Endothelial cell of umbilical vein (primary cell): ENCODE measurements around the gene CCDC106. TPM values are rescaled to one million over a fixed set of nuclear protein-coding genes. Genes with fewer than 3 reads are reported as not detected.

Experiments
- BruUV-seq: library from RNA; stranded (reverse); fragments of 400-500 nt; replicated peaks from 2 replicates; lab custom pipeline; 2021; lab: Mats Ljungman, UMichigan
- CTCF ChIA-PET: fragments of 300-600, 350-600 bp; sonication (Branson Sonifier 250); formaldehyde crosslinking; loops from one replicate; lab custom pipeline; 2021; ENCODE audit warnings: antibody characterized with exemption, inconsistent platforms; lab: Charles Lee
- POLR2A ChIA-PET: fragments of 300-600, 350-600 bp; sonication (Branson Sonifier 250); formaldehyde crosslinking; loops from one replicate; lab custom pipeline; 2021; ENCODE audit warnings: antibody characterized with exemption, inconsistent platforms; lab: Charles Lee
- DNase-seq: peaks from one replicate; pipeline ENCODE4 v3.0.0-alpha.2; 2011; ENCODE audit warnings: low read depth, low spot score
- FAIRE-seq: peaks from 2 replicates; lab custom pipeline; 2011; peaks lifted over from hg19 to GRCh38; lab: Jason Lieb, UNC
- H2AFZ ChIP-seq: 2 replicates; pipeline ENCODE4 v1.6.0; 2012; ENCODE audit warnings: low read depth, low read length, control low read depth, inconsistent platforms
- H3K27ac ChIP-seq: 2 replicates; pipeline ENCODE4 v1.5.1; 2011; ENCODE audit warnings: low read depth, mild to moderate bottlenecking, control low read depth, low read length, moderate library complexity; ENCODE audit not compliant: insufficient read depth
- H3K27me3 ChIP-seq, 2 experiments: 2 replicates each; pipeline versions ENCODE4 v1.6.0 to v1.6.1; 2011; ENCODE audit warnings: low read length in 2 of 2, mixed read lengths in 1 of 2; ENCODE audit not compliant: control insufficient read depth in 2 of 2, insufficient read depth in 2 of 2
- H3K36me3 ChIP-seq, 2 experiments: 2 replicates in 1 of 2; 3 replicates in 1 of 2; pipeline ENCODE4 v1.5.1; 2011; ENCODE audit warnings: low read length in 2 of 2, mild to moderate bottlenecking in 1 of 2, moderate library complexity in 1 of 2; ENCODE audit not compliant: control insufficient read depth in 2 of 2, insufficient read depth in 2 of 2; ENCODE audit errors: extremely low read depth in 1 of 2
- H3K4me1 ChIP-seq: 3 replicates; pipeline ENCODE4 v1.5.1; 2011; ENCODE audit warnings: mild to moderate bottlenecking, low read length; ENCODE audit not compliant: control insufficient read depth, insufficient read depth; ENCODE audit errors: extremely low read depth
- H3K4me2 ChIP-seq: 2 replicates; pipeline ENCODE4 v1.6.1; 2011; ENCODE audit warnings: low read length, control low read depth, mixed read lengths; ENCODE audit not compliant: insufficient read depth
- H3K4me3 ChIP-seq, 3 experiments: fragments of 200-600 bp in 1 of 3; sonication (generic), shearing (Covaris generic) in 1 of 3; replicated peaks in 1 of 3; 2 replicates each; pipeline ENCODE4 v1.5.1; 2011 to 2016; ENCODE audit warnings: control low read depth in 3 of 3, low read length in 3 of 3, mild to moderate bottlenecking in 2 of 3, inconsistent platforms in 1 of 3, low read depth in 1 of 3, moderate library complexity in 1 of 3; ENCODE audit not compliant: insufficient read depth in 1 of 3
- H3K79me2 ChIP-seq: 2 replicates; pipeline ENCODE4 v1.6.0; 2012; ENCODE audit warnings: low read length, inconsistent platforms; ENCODE audit not compliant: control insufficient read depth, insufficient read depth
- H3K9ac ChIP-seq: replicated peaks from 2 replicates; pipeline ENCODE3; 2011; ENCODE audit warnings: low read length, control low read depth; ENCODE audit not compliant: insufficient read depth; ENCODE audit errors: extremely low read depth
- H3K9me1 ChIP-seq: replicated peaks from 3 replicates; pipeline ENCODE4 v1.6.0; 2011; ENCODE audit warnings: mild to moderate bottlenecking, low read length; ENCODE audit not compliant: control insufficient read depth, insufficient read depth; ENCODE audit errors: extremely low read depth
- H3K9me3 ChIP-seq: replicated peaks from 2 replicates; pipeline ENCODE4 v1.5.1; 2012; ENCODE audit warnings: low read length, inconsistent platforms; ENCODE audit not compliant: control insufficient read depth, insufficient read depth
- H4K20me1 ChIP-seq: replicated peaks from 2 replicates; pipeline ENCODE3; 2011; ENCODE audit warnings: mild to moderate bottlenecking, low read length; ENCODE audit not compliant: control insufficient read depth, insufficient read depth; ENCODE audit errors: extremely low read depth
- EZH2 ChIP-seq: IDR thresholded peaks from 2 replicates; pipeline ENCODE4 v1.6.1; 2012; ENCODE audit warnings: borderline replicate concordance, low read depth, mild to moderate bottlenecking, moderate library complexity, low read length, inconsistent platforms; ENCODE audit not compliant: severe bottlenecking
- FOS ChIP-seq: IDR thresholded peaks from 2 replicates; pipeline ENCODE4 v1.6.1; 2011; ENCODE audit warnings: mild to moderate bottlenecking, low read length, moderate library complexity, borderline replicate concordance; ENCODE audit not compliant: insufficient read depth
- GATA2 ChIP-seq: IDR thresholded peaks from 2 replicates; pipeline ENCODE4 v1.7.0; 2011; ENCODE audit warnings: low read depth, mild to moderate bottlenecking, moderate library complexity, mixed read lengths, low read length; ENCODE audit not compliant: insufficient read length, insufficient read depth
- MAX ChIP-seq: IDR thresholded peaks from 2 replicates; pipeline ENCODE4 v1.6.1; 2011; ENCODE audit not compliant: insufficient read depth, insufficient read length
- MYC ChIP-seq: IDR thresholded peaks from one replicate; pipeline ENCODE4 v1.6.1; 2011; ENCODE audit warnings: mild to moderate bottlenecking, low read depth, low read length
- POLR2A ChIP-seq: IDR thresholded peaks from 2 replicates; pipeline ENCODE4 v1.6.1; 2012; ENCODE audit warnings: low read depth, mild to moderate bottlenecking, control low read depth, low read length
- POLR2AphosphoS5 ChIP-seq: IDR thresholded peaks from 2 replicates; pipeline ENCODE4 v1.6.1; 2012; ENCODE audit warnings: low read depth, mild to moderate bottlenecking, control low read depth, low read length, moderate library complexity; ENCODE audit not compliant: insufficient read depth
- dilution Hi-C: fragments of 300-500 bp; cut with MboI; formaldehyde crosslinking; loops from one replicate; pipeline ENCODE4 v1.15.0; 2019; ENCODE audit warnings: low sequenced_read_pairs; ENCODE audit not compliant: extremely low pct_ligation_motif_present
- intact Hi-C: fragments of 100-400 bp; cut with micrococcal nuclease; formaldehyde crosslinking; loops from one replicate; pipeline ENCODE4 v1.10.0; 2022
- polyA plus RNA-seq, 4 experiments: library from polyadenylated mRNA; depleted of rRNA in 3 of 4; stranded (reverse) in 3 of 4; unstranded in 1 of 4; fragments of >200 nt; gene quantifications; 2 replicates each; pipeline versions ENCODE4 v1.2.1 to v1.2.3, GENCODE V29; 2011 to 2012; ENCODE audit warnings: missing spikeins in 1 of 4
- total RNA-seq: library from RNA; stranded (reverse); gene quantifications from 2 replicates; pipeline ENCODE4 v1.2.3, GENCODE V29; 2021

CCDC106 gene
- total and polyA plus RNA-seq, 2 donors (not counting 3 experiments of a cell fraction or from before 2014, with no cell fraction given) = 11.8 to 12.0 TPM

- intact Hi-C loops (loop anchor here (1.0 kb wide), 2 partner anchors 7 to 36 kb away; partner anchors contain the start of genes ZNF524 and ZNF581), dilution Hi-C loops (no loop called here)
- Histone ChIP-seq H3K9me1 (no peaks in the 10 kb centered on the region), H3K27ac (peak overlapping the region; percentile 93), H3K9me3 (no peaks in the 10 kb centered on the region), H3K27me3 (no peaks in the 10 kb centered on the region), H3K79me2 (peaks cover 22% of the 10 kb centered on the region), H3K36me3 (no peaks in the 10 kb centered on the region), H3K4me2 (peak overlapping the region; percentile 96), H2AFZ (no peak overlapping the region), H3K4me3 (peak overlapping the region in 2 of 3 experiments; percentile 64 to 91), H3K4me1 (peaks cover 18% of the 10 kb centered on the region), H3K9ac (peak overlapping the region; percentile 99), H4K20me1 (no peaks in the 10 kb centered on the region)
- no peak for FAIRE-seq
- CTCF ChIA-PET = interaction anchor here (1.4 to 1.7 kb wide), 2 partner anchors 12 to 168 kb away, joined by 3 to 4 read pairs; partner anchors contain the start of gene CCDC106
- TF ChIP-seq EZH2 (no peak), MAX (no peak), GATA2 (no peak), MYC (no peak), POLR2A (no peak), FOS (no peak), POLR2AphosphoS5 (no peak)
- no TSS peak for BruUV-seq
- no peak for DNase-seq
- POLR2A ChIA-PET = no interaction called here
Observed at GRCh38 chr19:55635856-55636440, 12.1 kb upstream of the CCDC106 start.

GRCh38 chr19:55636723-55637122 is 11.3 kb upstream of the CCDC106 start:
- no peak overlapping the region for H3K27ac ChIP-seq
- H3K27me3 ChIP-seq = no peaks in the 10 kb centered on the region
- H3K36me3 ChIP-seq = no peaks in the 10 kb centered on the region
- intact Hi-C loops = no loop called here
- no TSS peak for BruUV-seq
- no peak overlapping the region for H2AFZ ChIP-seq
- no peak overlapping the region for H3K4me3 ChIP-seq
- CTCF ChIA-PET = interaction anchor here (1.4 kb wide), 2 partner anchors 11 to 169 kb away, joined by 3 to 4 read pairs; partner anchors contain the start of gene CCDC106
- H3K9me1 ChIP-seq = no peaks in the 10 kb centered on the region
- no peak overlapping the region for H3K4me2 ChIP-seq
- no peak overlapping the region for H3K9ac ChIP-seq
- dilution Hi-C loops = no loop called here
- DNase-seq = no peak
- H4K20me1 ChIP-seq = no peaks in the 10 kb centered on the region
- POLR2A ChIA-PET = no interaction called here
- TF ChIP-seq EZH2 (no peak), GATA2 (no peak), FOS (no peak), POLR2AphosphoS5 (no peak), MAX (no peak), MYC (no peak), POLR2A (no peak)
- no peak for FAIRE-seq
- peaks cover 18% of the 10 kb centered on the region for H3K4me1 ChIP-seq
- H3K9me3 ChIP-seq = no peaks in the 10 kb centered on the region
- peaks cover 24% of the 10 kb centered on the region for H3K79me2 ChIP-seq
